CD14-positive monocyte (primary cell): ENCODE results near the gene TMEM184A. TPM values are rescaled to one million over a fixed set of nuclear protein-coding genes. Genes with fewer than 3 reads are reported as not detected.

ENCODE experiments used
- DNase-seq, 3 donors: peaks; one replicate each; pipeline ENCODE4 v3.0.0-alpha.2; 2011 to 2022
- H2AFZ ChIP-seq: 2 replicates; pipeline ENCODE4 v1.6.0; 2012; ENCODE audit warnings: mild to moderate bottlenecking, low read depth, low read length, inconsistent platforms; ENCODE audit not compliant: insufficient read depth, poor library complexity, severe bottlenecking
- H3K27ac ChIP-seq, 2 donors: 1 replicate in 1 of 2; 2 replicates in 1 of 2; pipeline ENCODE4 v1.5.1; 2012 to 2013; ENCODE audit warnings: low read length in 2 of 2, control low read depth in 1 of 2, inconsistent platforms in 1 of 2, low read depth in 1 of 2, mild to moderate bottlenecking in 1 of 2
- H3K27me3 ChIP-seq, 2 donors: one replicate each; pipeline versions ENCODE4 v1.6.0 to v1.6.1; 2011 to 2013; ENCODE audit warnings: low read length in 2 of 2; ENCODE audit not compliant: control insufficient read depth in 2 of 2, insufficient read depth in 2 of 2
- H3K36me3 ChIP-seq, 2 donors: replicated peaks in 1 of 2; 1 replicate in 1 of 2; 2 replicates in 1 of 2; pipeline versions ENCODE4 v1.5.1 to v1.6.1; 2012 to 2013; ENCODE audit warnings: low read length in 2 of 2, control low read depth in 1 of 2, inconsistent platforms in 1 of 2, mild to moderate bottlenecking in 1 of 2; ENCODE audit not compliant: insufficient read depth in 2 of 2, control insufficient read depth in 1 of 2
- H3K4me1 ChIP-seq, 2 donors: 1 replicate in 1 of 2; 2 replicates in 1 of 2; pipeline versions ENCODE4 v1.5.1 to v1.6.1; 2012 to 2013; ENCODE audit warnings: low read length in 2 of 2, control low read depth in 1 of 2, inconsistent platforms in 1 of 2, mild to moderate bottlenecking in 1 of 2, moderate library complexity in 1 of 2; ENCODE audit not compliant: insufficient read depth in 2 of 2, control insufficient read depth in 1 of 2
- H3K4me2 ChIP-seq: replicated peaks from 2 replicates; pipeline ENCODE3; 2012; ENCODE audit warnings: low read length, moderate library complexity, mild to moderate bottlenecking; ENCODE audit not compliant: poor library complexity, severe bottlenecking; ENCODE audit errors: extremely low read depth
- H3K4me3 ChIP-seq, 3 experiments: fragments of 200-600 bp in 1 of 3; sonication (generic) in 1 of 3; replicated peaks in 1 of 3; 1 replicate in 2 of 3; 2 replicates in 1 of 3; pipeline ENCODE4 v1.5.1; 2011 to 2013; ENCODE audit warnings: low read length in 3 of 3, mild to moderate bottlenecking in 3 of 3, control low read depth in 2 of 3, low read depth in 2 of 3, inconsistent platforms in 1 of 3, moderate library complexity in 1 of 3
- H3K79me2 ChIP-seq: 2 replicates; pipeline ENCODE4 v1.6.0; 2012; ENCODE audit warnings: mild to moderate bottlenecking, control low read depth, inconsistent platforms, low read length, moderate library complexity; ENCODE audit not compliant: insufficient read depth
- H3K9ac ChIP-seq: 2 replicates; pipeline ENCODE4 v1.6.0; 2017; ENCODE audit warnings: low read length, mild to moderate bottlenecking; ENCODE audit not compliant: insufficient read depth, poor library complexity, severe bottlenecking
- H3K9me3 ChIP-seq, 2 donors: replicated peaks in 1 of 2; 1 replicate in 1 of 2; 2 replicates in 1 of 2; pipeline versions ENCODE4 v1.5.1 to v1.6.1; 2012 to 2013; ENCODE audit warnings: low read length in 2 of 2, control low read depth in 1 of 2; ENCODE audit not compliant: control insufficient read depth in 1 of 2, insufficient read depth in 1 of 2
- H4K20me1 ChIP-seq: 2 replicates; pipeline ENCODE4 v1.6.0; 2012; ENCODE audit warnings: mild to moderate bottlenecking, low read length, control low read depth, moderate library complexity; ENCODE audit not compliant: insufficient read depth
- H3K27ac Mint-ChIP-seq, 7 donors: one replicate each; pipeline ENCODE4 v1.8.0; 2020; ENCODE audit warnings: mild to moderate bottlenecking in 7 of 7, mixed read lengths in 7 of 7, moderate library complexity in 6 of 7, inconsistent platforms in 2 of 7
- H3K27me3 Mint-ChIP-seq, 3 donors: one replicate each; pipeline ENCODE4 v1.8.0; 2021 to 2022; ENCODE audit warnings: low read depth in 3 of 3, mild to moderate bottlenecking in 3 of 3, mixed read lengths in 3 of 3, moderate library complexity in 3 of 3, inconsistent platforms in 1 of 3
- H3K36me3 Mint-ChIP-seq, 2 donors: one replicate each; pipeline ENCODE4 v1.8.0; 2020; ENCODE audit warnings: mixed read lengths in 2 of 2, inconsistent platforms in 1 of 2, mild to moderate bottlenecking in 1 of 2
- H3K4me1 Mint-ChIP-seq: one replicate; pipeline ENCODE4 v1.8.0; 2020; ENCODE audit warnings: mild to moderate bottlenecking, mixed read lengths
- H3K4me3 Mint-ChIP-seq, 2 donors: one replicate each; pipeline ENCODE4 v1.8.0; 2020; ENCODE audit warnings: mild to moderate bottlenecking in 2 of 2, mixed read lengths in 2 of 2, moderate library complexity in 1 of 2
- H3K9me3 Mint-ChIP-seq, 7 donors: one replicate each; pipeline ENCODE4 v1.8.0; 2020 to 2022; ENCODE audit warnings: mixed read lengths in 7 of 7, mild to moderate bottlenecking in 6 of 7, moderate library complexity in 6 of 7, inconsistent platforms in 2 of 7
- CTCF ChIP-seq: fragments of 200-600 bp; IDR thresholded peaks from one replicate; pipeline ENCODE4 v1.8.0; 2022; ENCODE audit warnings: antibody characterized with exemption, mild to moderate bottlenecking
- WGBS: methylation state at CpG from one replicate; pipeline ENCODE4 v1.1.5; 2013; ENCODE audit warnings: missing lambda C conversion rate; ENCODE audit not compliant: insufficient coverage; 5-methylcytosine and 5-hydroxymethylcytosine counted together
- intact Hi-C, 2 donors: fragments of 100-400 bp; cut with micrococcal nuclease; formaldehyde crosslinking; loops; one replicate each; pipeline versions ENCODE4 v1.15.0 to v1.15.1; 2023
- polyA plus RNA-seq, 3 donors: library from polyadenylated mRNA; depleted of rRNA in 1 of 3; unstranded in 2 of 3; stranded (reverse) in 1 of 3; fragments of 300-500 nt in 2 of 3; fragments of >200 nt in 1 of 3; fragmentation: Illumina TruSeq in 2 of 3; gene quantifications; 1 replicate in 2 of 3; 2 replicates in 1 of 3; pipeline ENCODE4 v1.2.3, GENCODE V29; 2012 to 2021

TMEM184A gene
- polyA plus RNA-seq, 3 donors: not detected

GRCh38 chr7:1511444-1512422, 44.3 kb downstream of the TMEM184A start:
- no peak for TF ChIP-seq CTCF
- H3K4me3 ChIP-seq: no peak overlapping the region
- peaks cover 44 to 46% of the 10 kb centered on the region in 2 donors for H3K4me1 ChIP-seq
- Mint-ChIP-seq H3K36me3 (no peaks in the 10 kb centered on the region), H3K9me3 (peaks cover 0 to 4% (median 0%) of the 10 kb centered on the region in 7 donors), H3K27ac (peak overlapping the region in 4 of 7 donors; percentile 14 to 65 (median 34)), H3K27me3 (peaks cover 4 to 13% (median 7%) of the 10 kb centered on the region in 3 donors), H3K4me1 (peaks cover 48% of the 10 kb centered on the region), H3K4me3 (no peak overlapping the region)
- H3K27ac ChIP-seq: no peak overlapping the region
- H3K36me3 ChIP-seq: no peaks in the 10 kb centered on the region
- H2AFZ ChIP-seq: peak overlapping the region; percentile 75
- WGBS: 43% methylated on average over 27 of the region's 30 CpGs
- no peaks in the 10 kb centered on the region for H3K79me2 ChIP-seq
- H3K9me3 ChIP-seq: no peaks in the 10 kb centered on the region
- H3K9ac ChIP-seq: no peak overlapping the region
- H4K20me1 ChIP-seq: no peaks in the 10 kb centered on the region
- no peaks in the 10 kb centered on the region for H3K27me3 ChIP-seq
- H3K4me2 ChIP-seq: no peak overlapping the region
- intact Hi-C loops: loop anchor here (2.0 to 10.0 kb wide), 2 partner anchors 21 to 53 kb away; no protein-coding TSS in a partner anchor
- no peak for DNase-seq

GRCh38 chr7:1510780-1511154, 45.2 kb downstream of the TMEM184A start:
- Histone ChIP-seq H3K27ac (no peak overlapping the region), H2AFZ (peak overlapping the region; percentile 75), H3K79me2 (no peaks in the 10 kb centered on the region), H3K27me3 (no peaks in the 10 kb centered on the region), H3K4me1 (peaks cover 51 to 52% of the 10 kb centered on the region in 2 donors), H4K20me1 (no peaks in the 10 kb centered on the region), H3K4me3 (no peak overlapping the region), H3K36me3 (no peaks in the 10 kb centered on the region), H3K9me3 (no peaks in the 10 kb centered on the region), H3K4me2 (no peak overlapping the region), H3K9ac (no peak overlapping the region)
- H3K27me3 Mint-ChIP-seq: peaks cover 4 to 13% (median 7%) of the 10 kb centered on the region in 3 donors
- peak overlapping the region in 1 of 7 donors; percentile 20 for H3K27ac Mint-ChIP-seq
- intact Hi-C loops: loop anchor here in 1 of 2 donors (10.0 kb wide), 1 partner anchor 54 kb away; no protein-coding TSS in a partner anchor
- DNase-seq: no peak
- H3K4me1 Mint-ChIP-seq: peaks cover 49% of the 10 kb centered on the region
- H3K9me3 Mint-ChIP-seq: peaks cover 0 to 4% (median 0%) of the 10 kb centered on the region in 7 donors
- no peaks in the 10 kb centered on the region for H3K36me3 Mint-ChIP-seq
- 5% methylated on average over 13 of the region's 16 CpGs for WGBS
- no peak for TF ChIP-seq CTCF
- no peak overlapping the region for H3K4me3 Mint-ChIP-seq
